ENCODE results near the gene POGZ. TPM values are rescaled to one million over a fixed set of nuclear protein-coding genes. Genes with fewer than 3 reads are reported as not detected.

Gene POGZ
- total RNA-seq, 4 donors from 2014 or later, result 35.0 to 63.3 (median 49.1) TPM

DNA sequence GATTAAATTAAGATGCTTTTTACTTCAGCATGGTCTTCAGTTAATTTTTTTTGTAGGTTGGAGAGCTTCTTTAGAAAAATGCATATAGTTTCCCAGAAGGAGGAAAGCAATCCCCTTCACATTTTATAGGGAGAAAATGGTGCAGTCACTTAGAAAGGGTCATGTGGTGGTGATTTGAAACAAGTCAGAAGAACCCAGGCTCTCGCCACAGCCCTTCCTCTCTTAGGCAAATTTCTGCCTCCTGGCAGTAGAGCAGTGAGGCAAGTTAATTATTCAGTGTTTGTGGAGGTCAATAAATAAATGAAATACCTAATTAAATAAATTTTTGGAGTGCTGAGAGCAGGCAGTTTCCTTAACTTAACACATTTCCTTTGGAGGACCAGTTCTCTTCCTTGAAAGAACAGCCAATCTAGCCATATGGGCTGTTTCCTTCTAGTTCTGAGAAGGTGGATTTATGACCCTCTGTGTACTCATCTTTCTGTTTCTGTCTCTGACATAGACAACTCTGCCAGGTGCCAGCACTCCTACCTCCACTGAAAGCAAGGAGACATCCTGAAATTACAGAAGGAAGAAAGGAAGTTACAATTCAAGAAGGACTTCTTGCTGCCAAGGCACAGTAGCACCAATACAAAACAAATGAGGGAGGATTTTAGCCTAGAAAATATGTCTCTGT lies 19.0 kb upstream of the POGZ start:
- H3K36me3 ChIP-seq, result no peaks in the 10 kb centered on the region
- peak; percentile 17 for DNase-seq (ENCODE audit: extremely low spot score)
- H3K27ac ChIP-seq (replicated peaks in 1 of 4), result no peak overlapping the region
- H3K4me3 ChIP-seq, result no peak overlapping the region
- intact Hi-C loops (cut with DNase I), result no loop called here
- no peak for TF ChIP-seq POLR2A (IDR thresholded peaks at IDR 0.05; ENCODE audit: low read depth)
- TF ChIP-seq, protein P1, sequence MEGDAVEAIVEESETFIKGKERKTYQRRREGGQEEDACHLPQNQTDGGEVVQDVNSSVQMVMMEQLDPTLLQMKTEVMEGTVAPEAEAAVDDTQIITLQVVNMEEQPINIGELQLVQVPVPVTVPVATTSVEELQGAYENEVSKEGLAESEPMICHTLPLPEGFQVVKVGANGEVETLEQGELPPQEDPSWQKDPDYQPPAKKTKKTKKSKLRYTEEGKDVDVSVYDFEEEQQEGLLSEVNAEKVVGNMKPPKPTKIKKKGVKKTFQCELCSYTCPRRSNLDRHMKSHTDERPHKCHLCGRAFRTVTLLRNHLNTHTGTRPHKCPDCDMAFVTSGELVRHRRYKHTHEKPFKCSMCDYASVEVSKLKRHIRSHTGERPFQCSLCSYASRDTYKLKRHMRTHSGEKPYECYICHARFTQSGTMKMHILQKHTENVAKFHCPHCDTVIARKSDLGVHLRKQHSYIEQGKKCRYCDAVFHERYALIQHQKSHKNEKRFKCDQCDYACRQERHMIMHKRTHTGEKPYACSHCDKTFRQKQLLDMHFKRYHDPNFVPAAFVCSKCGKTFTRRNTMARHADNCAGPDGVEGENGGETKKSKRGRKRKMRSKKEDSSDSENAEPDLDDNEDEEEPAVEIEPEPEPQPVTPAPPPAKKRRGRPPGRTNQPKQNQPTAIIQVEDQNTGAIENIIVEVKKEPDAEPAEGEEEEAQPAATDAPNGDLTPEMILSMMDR (IDR thresholded peaks at IDR 0.05), result no peak
- H3K27me3 ChIP-seq, result no peaks in the 10 kb centered on the region
- peaks cover 0 to 6% (median 3%) of the 10 kb centered on the region in 4 donors for H3K9me3 ChIP-seq
- 96% methylated on average over 1 of the region's 1 CpG for WGBS
- H3K4me1 ChIP-seq, result peaks cover 0 to 8% (median 5%) of the 10 kb centered on the region in 4 donors

DNA sequence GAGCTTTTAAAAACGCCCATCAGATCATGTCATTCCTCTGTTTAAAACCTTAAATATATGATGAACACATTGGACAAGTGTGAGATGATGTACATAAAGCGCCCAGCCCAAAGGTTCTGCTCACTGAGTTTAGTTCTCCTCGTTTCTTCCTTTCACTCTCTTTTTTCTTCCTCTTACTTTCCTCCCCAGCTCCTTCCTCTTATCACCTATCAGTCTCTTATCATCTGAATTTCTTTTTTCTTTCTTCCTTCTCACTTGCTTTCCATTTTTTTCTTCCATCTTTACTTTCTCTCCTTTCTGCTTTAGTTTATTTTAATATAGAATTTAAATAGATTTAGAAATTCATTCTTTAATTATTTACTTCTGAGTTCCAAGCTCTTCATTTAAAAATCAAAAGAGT lies 17.8 kb upstream of the POGZ start:
- no peak for DNase-seq (ENCODE audit: extremely low spot score)
- peaks cover 0 to 2% (median under 1%) of the 10 kb centered on the region in 4 donors for H3K9me3 ChIP-seq
- no peaks in the 10 kb centered on the region for H3K36me3 ChIP-seq
- peaks cover 6 to 16% (median 10%) of the 10 kb centered on the region in 4 donors for H3K4me1 ChIP-seq
- TF ChIP-seq POLR2AphosphoS5 (IDR thresholded peaks at IDR 0.05) (no peak), EP300 (IDR thresholded peaks at IDR 0.05) (no peak), POLR2A (IDR thresholded peaks at IDR 0.05; ENCODE audit: low read depth) (no peak)
- TF ChIP-seq, protein P1 (IDR thresholded peaks at IDR 0.05), result no peak
- no peaks in the 10 kb centered on the region for H3K27me3 ChIP-seq
- WGBS, result 87% methylated on average over 3 of the region's 3 CpGs
- no peak overlapping the region for H3K4me3 ChIP-seq
- intact Hi-C loops (cut with DNase I), result no loop called here
- no peak overlapping the region for H3K27ac ChIP-seq (replicated peaks in 1 of 4)

- intact Hi-C loops (cut with DNase I), result no loop called here
- H3K27ac ChIP-seq (replicated peaks in 1 of 4), result no peak overlapping the region
- H3K27me3 ChIP-seq, result no peaks in the 10 kb centered on the region
- 80% methylated on average over 6 of the region's 6 CpGs for WGBS
- TF ChIP-seq POLR2A (IDR thresholded peaks at IDR 0.05; ENCODE audit: low read depth) (no peak), EP300 (IDR thresholded peaks at IDR 0.05) (no peak), POLR2AphosphoS5 (IDR thresholded peaks at IDR 0.05) (no peak)
- TF ChIP-seq, protein P1 (IDR thresholded peaks at IDR 0.05), result no peak
- H3K36me3 ChIP-seq, result no peaks in the 10 kb centered on the region
- H3K4me1 ChIP-seq, result peaks cover 6 to 16% (median 10%) of the 10 kb centered on the region in 4 donors
- H3K4me3 ChIP-seq, result no peak overlapping the region
- no peaks in the 10 kb centered on the region for H3K9me3 ChIP-seq
- DNase-seq (ENCODE audit: extremely low spot score), result peak; percentile 21
Measured at GRCh38 chr1:151476083-151476482, 16.8 kb upstream of the POGZ start.

GRCh38 chr1:151475175-151475574 lies 15.9 kb upstream of the POGZ start:
- intact Hi-C loops (cut with DNase I), result loop anchor here (2.0 kb wide), 1 partner anchor 18 kb away; no protein-coding TSS in a partner anchor
- TF ChIP-seq POLR2A (IDR thresholded peaks at IDR 0.05; ENCODE audit: low read depth) (no peak), EP300 (IDR thresholded peaks at IDR 0.05) (no peak), POLR2AphosphoS5 (IDR thresholded peaks at IDR 0.05) (no peak)
- TF ChIP-seq, protein P1 (IDR thresholded peaks at IDR 0.05), result no peak
- WGBS, result 67% methylated on average over 1 of the region's 1 CpG
- peak; percentile 10 for DNase-seq (ENCODE audit: extremely low spot score)
- no peak overlapping the region for H3K27ac ChIP-seq (replicated peaks in 1 of 4)
- peaks cover 6 to 16% (median 10%) of the 10 kb centered on the region in 4 donors for H3K4me1 ChIP-seq
- H3K36me3 ChIP-seq, result no peaks in the 10 kb centered on the region
- no peaks in the 10 kb centered on the region for H3K27me3 ChIP-seq
- no peaks in the 10 kb centered on the region for H3K9me3 ChIP-seq
- H3K4me3 ChIP-seq, result no peak overlapping the region
